Uterus (tissue), 2 donors: Measurements from ENCODE around the gene REEP5.

ENCODE experiments used
- POLR2A ChIP-seq, 2 donors: fragments of 450-650 bp; IDR thresholded peaks; one replicate each; pipeline ENCODE4 v1.6.1; 2016; ENCODE audit warnings: antibody characterized with exemption in 2 of 2, mild to moderate bottlenecking in 1 of 2, moderate library complexity in 1 of 2
- TF ChIP-seq, protein P1 (sequence below), 4 experiments: fragments of 200-600 bp in 2 of 4; fragments of 450-650 bp in 2 of 4; sonication (generic) in 2 of 4; IDR thresholded peaks; one replicate each; pipeline ENCODE4 v1.5.1; 2016 to 2019; ENCODE audit warnings: antibody characterized with exemption in 4 of 4, mild to moderate bottlenecking in 2 of 4, moderate library complexity in 1 of 4

DNA sequence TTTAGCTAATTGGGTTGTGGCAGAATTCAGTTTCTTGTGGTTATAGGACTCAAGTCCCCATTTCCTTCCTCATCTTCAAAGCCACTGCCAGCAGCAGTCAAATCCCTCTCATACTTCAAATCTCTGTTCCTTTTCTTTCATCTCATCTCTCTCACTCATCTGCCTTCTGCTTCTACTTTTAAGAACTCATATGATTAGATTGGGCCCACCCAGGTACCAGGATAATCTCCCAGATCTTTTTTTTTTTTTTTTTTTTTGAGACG, 8.0 kb upstream of the REEP5 start:
- TF ChIP-seq, protein P1, sequence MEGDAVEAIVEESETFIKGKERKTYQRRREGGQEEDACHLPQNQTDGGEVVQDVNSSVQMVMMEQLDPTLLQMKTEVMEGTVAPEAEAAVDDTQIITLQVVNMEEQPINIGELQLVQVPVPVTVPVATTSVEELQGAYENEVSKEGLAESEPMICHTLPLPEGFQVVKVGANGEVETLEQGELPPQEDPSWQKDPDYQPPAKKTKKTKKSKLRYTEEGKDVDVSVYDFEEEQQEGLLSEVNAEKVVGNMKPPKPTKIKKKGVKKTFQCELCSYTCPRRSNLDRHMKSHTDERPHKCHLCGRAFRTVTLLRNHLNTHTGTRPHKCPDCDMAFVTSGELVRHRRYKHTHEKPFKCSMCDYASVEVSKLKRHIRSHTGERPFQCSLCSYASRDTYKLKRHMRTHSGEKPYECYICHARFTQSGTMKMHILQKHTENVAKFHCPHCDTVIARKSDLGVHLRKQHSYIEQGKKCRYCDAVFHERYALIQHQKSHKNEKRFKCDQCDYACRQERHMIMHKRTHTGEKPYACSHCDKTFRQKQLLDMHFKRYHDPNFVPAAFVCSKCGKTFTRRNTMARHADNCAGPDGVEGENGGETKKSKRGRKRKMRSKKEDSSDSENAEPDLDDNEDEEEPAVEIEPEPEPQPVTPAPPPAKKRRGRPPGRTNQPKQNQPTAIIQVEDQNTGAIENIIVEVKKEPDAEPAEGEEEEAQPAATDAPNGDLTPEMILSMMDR (IDR thresholded peaks at IDR 0.05) = no peak
- no peak for TF ChIP-seq POLR2A (IDR thresholded peaks at IDR 0.05)
